UCSD-AML1 (cell line): ENCODE data around the gene CYP27C1.

Experiments
- DNase-seq: peaks from one replicate; lab custom pipeline; 2025; ENCODE audit not compliant: unreplicated experiment; lab: John Stamatoyannopoulos, UW

Gene CYP27C1

GRCh38 chr2:127134833-127135830 lies 85.0 kb downstream of the CYP27C1 start:
- DNase-seq = no peak

GRCh38 chr2:127134235-127134634 lies 85.9 kb downstream of the CYP27C1 start:
- DNase-seq = no peak
